ENCODE data around the gene RASGRP2. TPM values are rescaled to one million over a fixed set of nuclear protein-coding genes. Genes with fewer than 3 reads are reported as not detected.

Gene RASGRP2
- polyA plus RNA-seq, 6 donors from 2014 or later, result 274 to 429 (median 285) TPM

DNA sequence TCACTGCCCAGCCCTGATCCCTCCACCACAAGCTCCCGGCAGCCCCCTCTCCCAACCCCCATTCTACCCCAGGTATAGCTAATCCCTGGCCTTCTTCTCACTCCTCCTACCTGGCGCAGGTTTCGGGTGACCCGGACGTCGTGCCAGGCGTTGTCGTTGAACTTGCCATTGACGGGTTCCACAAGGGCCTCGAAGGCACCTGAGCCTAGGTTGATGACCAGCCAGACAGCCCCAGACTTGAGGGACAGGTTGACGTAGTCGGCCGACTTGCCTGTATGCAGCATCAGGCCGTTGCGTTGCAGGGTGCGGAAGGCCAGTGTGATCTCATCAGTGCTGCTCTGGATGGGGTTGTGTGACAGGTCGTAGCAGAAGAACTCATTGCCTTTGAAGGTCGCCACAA is 58.4 kb downstream of the RASGRP2 start:
- no peak for ATAC-seq (ENCODE audit: low read depth in 2 of 2)
- Mint-ChIP-seq H3K4me3 (no peak overlapping the region), H3K9me3 (no peaks in the 10 kb centered on the region), H3K4me1 (peaks cover 19 to 22% (median 21%) of the 10 kb centered on the region in 3 donors), H3K27me3 (peaks cover 0 to 18% (median 9%) of the 10 kb centered on the region in 3 donors), H3K27ac (peak overlapping the region in 1 of 6 donors; percentile 5), H3K36me3 (no peaks in the 10 kb centered on the region)
- DNase-seq, result no peak

GRCh38 chr11:64684357-64684756 is 59.6 kb downstream of the RASGRP2 start:
- Mint-ChIP-seq H3K27ac (no peak overlapping the region), H3K36me3 (no peaks in the 10 kb centered on the region), H3K27me3 (peaks cover 0 to 18% (median 9%) of the 10 kb centered on the region in 3 donors), H3K4me3 (no peak overlapping the region), H3K4me1 (peaks cover 17 to 19% (median 18%) of the 10 kb centered on the region in 3 donors), H3K9me3 (no peaks in the 10 kb centered on the region)
- DNase-seq, result no peak
- ATAC-seq (ENCODE audit: low read depth in 2 of 2), result no peak

DNA sequence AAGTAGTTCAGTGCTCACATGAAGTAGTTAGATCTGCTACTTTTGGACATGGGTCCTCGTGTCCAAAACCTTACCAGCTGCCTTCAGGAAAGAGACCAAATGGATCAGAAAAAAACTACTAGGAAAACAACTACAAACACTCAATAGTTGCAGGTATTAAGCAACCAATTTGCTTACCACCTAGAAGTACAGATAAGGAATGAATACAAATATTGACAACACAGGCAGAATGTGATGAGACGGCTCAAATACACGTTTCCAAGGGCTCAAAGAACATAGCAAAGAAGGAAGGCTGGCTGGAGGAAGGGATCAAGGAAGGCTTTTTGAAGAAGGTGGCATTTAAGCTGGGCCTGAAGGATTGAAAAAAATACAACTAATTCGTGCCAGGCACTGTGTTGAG is 62.8 kb downstream of the RASGRP2 start:
- Mint-ChIP-seq H3K27ac (no peak overlapping the region), H3K4me1 (no peaks in the 10 kb centered on the region), H3K9me3 (no peaks in the 10 kb centered on the region), H3K4me3 (peak overlapping the region in 1 of 8 donors; percentile 1), H3K36me3 (no peaks in the 10 kb centered on the region), H3K27me3 (peaks cover 0 to 38% (median 34%) of the 10 kb centered on the region in 3 donors)
- no peak for DNase-seq
- no peak for ATAC-seq (ENCODE audit: low read depth in 2 of 2)

- H3K36me3 Mint-ChIP-seq, result no peaks in the 10 kb centered on the region
- peaks cover 4 to 46% (median 45%) of the 10 kb centered on the region in 3 donors for H3K27me3 Mint-ChIP-seq
- peaks cover 0 to 6% (median 0%) of the 10 kb centered on the region in 3 donors for H3K4me1 Mint-ChIP-seq
- H3K4me3 Mint-ChIP-seq, result no peak overlapping the region
- no peak for ATAC-seq (ENCODE audit: low read depth in 2 of 2)
- H3K9me3 Mint-ChIP-seq, result no peaks in the 10 kb centered on the region
- no peak for DNase-seq
- peak overlapping the region in 1 of 6 donors; percentile 16 for H3K27ac Mint-ChIP-seq
Observed at GRCh38 chr11:64679846-64680245, 64.1 kb downstream of the RASGRP2 start.

GRCh38 chr11:64677441-64678023 is 66.4 kb downstream of the RASGRP2 start:
- no peak for DNase-seq
- H3K4me3 Mint-ChIP-seq, result peak overlapping the region in 1 of 8 donors; percentile 43
- peaks cover 0 to 11% (median 0%) of the 10 kb centered on the region in 3 donors for H3K4me1 Mint-ChIP-seq
- ATAC-seq (ENCODE audit: low read depth in 2 of 2), result no peak
- H3K27ac Mint-ChIP-seq, result no peak overlapping the region
- H3K9me3 Mint-ChIP-seq, result no peaks in the 10 kb centered on the region
- no peaks in the 10 kb centered on the region for H3K36me3 Mint-ChIP-seq
- H3K27me3 Mint-ChIP-seq, result peaks cover 14 to 46% (median 36%) of the 10 kb centered on the region in 3 donors

Other genes starting within 250 kb of the RASGRP2 start
- not detected for gene SLC22A11, start 188.2 kb downstream of the RASGRP2 start, polyA plus RNA-seq (ENCODE audit: low read depth in 6 of 6)
- gene SLC22A12, start 152.9 kb downstream of the RASGRP2 start, polyA plus RNA-seq (ENCODE audit: low read depth in 6 of 6), result not detected
- not detected for gene NRXN2, start 20.9 kb downstream of the RASGRP2 start, polyA plus RNA-seq (ENCODE audit: low read depth in 6 of 6)
- gene PYGM, start 15.8 kb upstream of the RASGRP2 start, polyA plus RNA-seq (ENCODE audit: low read depth in 6 of 6), result 1 to 10 TPM in 5 of 6 donors, not detected in 1; 2.1 to 4.9 (median 2.2) TPM
- 100 to 1,000 TPM in 4 of 6 donors, 10 to 100 TPM in 2; 68.6 to 242 (median 132) TPM for gene SF1, start 34.4 kb upstream of the RASGRP2 start, polyA plus RNA-seq (ENCODE audit: low read depth in 6 of 6)
- 10 to 100 TPM; 29.8 to 65.0 (median 39.7) TPM for gene MAP4K2, start 59.1 kb upstream of the RASGRP2 start, polyA plus RNA-seq (ENCODE audit: low read depth in 6 of 6)
- gene MEN1, start 66.4 kb upstream of the RASGRP2 start, polyA plus RNA-seq (ENCODE audit: low read depth in 6 of 6), result 10 to 100 TPM; 12.3 to 49.5 (median 27.4) TPM
- gene CDC42BPG, start 100.5 kb upstream of the RASGRP2 start, polyA plus RNA-seq (ENCODE audit: low read depth in 6 of 6), result under 1 TPM in 4 of 6 donors, not detected in 2; 0.17 to 0.57 (median 0.33) TPM
- gene EHD1, start 134.5 kb upstream of the RASGRP2 start, polyA plus RNA-seq (ENCODE audit: low read depth in 6 of 6), result 100 to 1,000 TPM in 2 of 6 donors, 10 to 100 TPM in 4; 65.3 to 119 (median 90.7) TPM
- 1 to 10 TPM in 5 of 6 donors, not detected in 1; 2.8 to 5.0 (median 3.4) TPM for gene ATG2A, start 173.1 kb upstream of the RASGRP2 start, polyA plus RNA-seq (ENCODE audit: low read depth in 6 of 6)
- gene PPP2R5B, start 180.5 kb upstream of the RASGRP2 start, polyA plus RNA-seq (ENCODE audit: low read depth in 6 of 6), result 10 to 100 TPM in 3 of 6 donors, 1 to 10 TPM in 3; 7.2 to 15.1 (median 10.2) TPM
- gene GPHA2, start 191.8 kb upstream of the RASGRP2 start, polyA plus RNA-seq (ENCODE audit: low read depth in 6 of 6), result not detected
- gene MAJIN, start 228.0 kb upstream of the RASGRP2 start, polyA plus RNA-seq (ENCODE audit: low read depth in 6 of 6), result 1 to 10 TPM in 2 of 6 donors, under 1 TPM in 2, not detected in 2; 0.48 to 1.7 (median 1.1) TPM

Measured in naive B cell (primary cell).